ENCODE measurements around the gene NOL4L.

Gene NOL4L

DNA sequence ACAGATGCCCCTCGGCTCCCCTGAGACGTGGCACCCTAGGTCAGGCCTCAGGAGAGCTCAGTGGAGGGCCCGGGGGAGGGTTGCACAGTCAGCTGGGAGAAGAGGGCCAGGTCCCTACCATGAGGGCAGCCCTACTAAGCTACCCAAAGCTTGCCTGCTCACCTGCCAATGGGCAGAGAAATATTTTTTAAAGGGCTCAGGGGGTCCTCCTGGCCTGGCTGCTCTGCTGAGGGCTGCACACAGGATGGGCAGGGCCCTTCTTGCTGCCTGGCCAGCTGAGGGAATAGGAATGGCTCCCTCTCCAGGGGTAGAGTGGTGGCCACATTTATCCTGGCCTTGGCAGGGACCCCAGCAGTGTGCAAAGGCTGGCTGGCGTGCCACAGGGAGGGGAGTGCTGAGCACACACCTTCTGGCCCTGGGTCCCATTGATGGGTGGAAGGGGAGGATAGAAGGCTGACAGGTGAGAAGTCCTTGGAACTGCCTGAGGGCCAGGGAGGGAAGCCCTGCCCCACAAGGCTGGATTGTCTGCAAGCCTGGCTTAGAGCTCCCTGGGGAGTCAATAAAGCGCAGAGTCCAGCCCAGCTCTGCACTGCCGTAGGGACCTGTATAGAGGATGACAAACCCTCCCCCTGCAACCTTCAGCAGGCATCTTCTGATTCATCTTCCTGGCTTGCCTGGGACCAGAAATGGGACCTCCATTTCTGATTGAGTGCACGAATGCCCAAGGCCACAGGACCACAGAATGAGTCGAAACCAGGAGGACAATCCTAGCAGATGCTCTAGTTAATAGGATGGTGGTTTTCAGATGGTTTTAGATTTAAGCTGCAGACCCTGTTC, 62.1 kb downstream of the NOL4L start:
- no peak for DNase-seq

DNA sequence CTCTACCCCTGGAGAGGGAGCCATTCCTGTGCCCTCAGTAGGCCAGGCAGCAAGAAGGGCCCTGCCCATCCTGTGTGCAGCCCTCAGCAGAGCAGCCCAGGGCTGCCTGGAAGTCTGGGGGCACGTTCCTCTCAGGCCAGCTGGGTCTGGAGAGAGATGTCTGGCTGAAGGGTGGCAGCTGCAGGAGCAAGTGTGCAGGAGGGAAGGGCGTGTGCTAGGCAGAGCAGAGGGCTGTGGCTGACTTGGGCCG, 62.7 kb downstream of the NOL4L start:
- no peak for DNase-seq

DNA sequence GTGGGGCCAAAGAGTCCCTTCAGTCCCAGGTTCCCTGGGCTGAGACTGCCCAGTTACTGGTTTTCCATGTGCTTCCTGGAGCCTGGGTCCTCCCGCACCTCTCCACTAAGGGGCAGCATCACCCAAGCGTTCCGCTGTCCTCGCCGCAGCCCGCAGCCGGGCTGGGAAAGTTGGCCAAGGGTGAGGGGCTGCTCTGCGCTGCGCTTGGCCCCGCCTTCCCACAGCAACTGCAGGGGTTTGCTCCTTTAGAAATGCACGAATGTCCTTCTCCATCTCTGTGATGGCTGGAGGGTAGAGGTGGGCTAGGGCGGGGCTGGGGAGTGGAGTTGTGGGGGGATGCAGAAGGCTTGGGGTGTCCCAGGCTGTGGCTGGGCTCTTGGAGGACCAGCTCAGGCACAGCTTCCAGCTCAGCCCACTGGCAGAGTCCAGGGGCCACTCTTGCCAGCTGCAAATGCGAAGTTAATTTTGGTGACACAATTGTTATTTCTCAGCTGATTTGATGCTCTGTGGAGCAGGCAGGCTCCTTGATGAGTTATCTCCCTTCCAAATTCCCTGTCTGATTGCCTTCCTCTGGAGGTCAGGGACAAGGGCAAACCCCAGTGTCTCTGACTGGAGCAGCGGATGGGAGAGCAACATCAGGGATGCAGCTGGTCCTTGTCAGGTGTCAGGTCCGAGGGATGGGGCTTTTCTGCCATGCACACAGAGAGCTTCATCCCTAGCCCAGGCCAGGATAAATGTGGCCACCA, 63.2 kb downstream of the NOL4L start:
- peak; percentile 71 to 85 (median 79) for DNase-seq

DNA sequence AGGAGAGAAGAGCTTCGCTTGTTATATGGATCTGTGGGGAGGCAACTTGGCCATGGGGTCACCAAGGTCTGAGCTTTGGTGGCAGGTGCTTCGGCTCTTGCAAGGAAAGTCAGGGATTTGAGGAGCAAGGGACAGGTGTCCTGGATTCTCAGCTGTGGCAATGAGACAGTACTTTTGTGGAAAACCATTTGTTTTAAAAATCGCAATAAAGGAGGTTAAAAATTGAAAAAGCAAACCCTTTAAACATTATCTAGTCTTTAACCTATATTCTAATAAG, 64.3 kb downstream of the NOL4L start:
- DNase-seq: no peak

DNA sequence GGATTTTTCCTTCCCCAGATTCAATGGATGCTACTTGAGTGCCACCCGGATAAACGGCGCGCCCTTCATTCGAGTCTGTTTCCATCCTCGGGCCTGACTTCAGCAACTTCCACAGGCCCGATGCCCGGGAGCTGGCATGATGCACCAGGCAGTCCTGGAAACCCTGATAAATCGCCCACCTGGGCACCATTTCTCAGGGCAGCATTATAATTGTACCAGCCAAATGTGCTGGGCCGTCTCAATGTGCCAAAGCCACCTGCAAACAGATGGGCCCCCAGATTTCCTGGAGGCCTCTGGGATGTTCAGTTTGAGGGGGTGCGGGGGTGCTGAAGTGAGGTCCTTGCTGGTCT, 65.8 kb downstream of the NOL4L start:
- no peak for DNase-seq

DNA sequence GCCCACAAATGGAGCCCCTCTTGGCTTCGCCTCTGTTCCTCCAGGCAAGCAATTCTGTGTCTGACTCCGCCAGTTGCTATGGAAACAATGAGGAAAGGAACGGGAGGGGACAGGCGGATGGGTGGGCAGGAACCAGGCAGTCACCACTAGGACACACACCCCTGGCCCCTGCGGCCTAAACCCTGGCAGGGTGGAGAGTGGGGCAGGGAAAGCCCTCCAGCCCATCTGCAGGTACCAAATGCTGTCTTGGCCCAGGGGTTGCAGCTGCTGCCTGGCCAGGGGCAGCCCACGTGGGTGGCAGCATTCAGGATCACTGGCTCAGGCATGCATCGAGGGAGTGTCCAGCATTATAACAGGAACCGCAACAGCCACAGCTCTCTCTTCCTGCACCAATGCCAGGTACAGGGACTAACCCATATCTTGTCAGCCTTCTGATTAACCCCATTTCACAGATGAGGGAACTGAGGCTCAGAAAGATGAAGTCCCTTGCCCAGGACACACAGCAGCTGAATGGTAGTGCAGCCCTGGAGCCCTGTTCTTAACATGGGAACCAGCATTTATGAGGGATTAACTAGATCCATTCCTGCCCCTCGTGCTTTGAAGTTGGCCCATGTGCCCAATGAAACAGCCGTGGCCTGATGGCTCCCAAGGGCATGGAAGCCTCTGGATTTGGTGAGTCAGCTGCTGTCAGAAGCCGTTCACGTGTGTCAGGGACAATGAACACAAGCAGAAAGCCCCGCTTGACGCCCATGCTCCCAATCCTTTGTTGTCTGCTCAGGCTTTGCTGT, 66.3 kb downstream of the NOL4L start:
- no peak for DNase-seq

DNA sequence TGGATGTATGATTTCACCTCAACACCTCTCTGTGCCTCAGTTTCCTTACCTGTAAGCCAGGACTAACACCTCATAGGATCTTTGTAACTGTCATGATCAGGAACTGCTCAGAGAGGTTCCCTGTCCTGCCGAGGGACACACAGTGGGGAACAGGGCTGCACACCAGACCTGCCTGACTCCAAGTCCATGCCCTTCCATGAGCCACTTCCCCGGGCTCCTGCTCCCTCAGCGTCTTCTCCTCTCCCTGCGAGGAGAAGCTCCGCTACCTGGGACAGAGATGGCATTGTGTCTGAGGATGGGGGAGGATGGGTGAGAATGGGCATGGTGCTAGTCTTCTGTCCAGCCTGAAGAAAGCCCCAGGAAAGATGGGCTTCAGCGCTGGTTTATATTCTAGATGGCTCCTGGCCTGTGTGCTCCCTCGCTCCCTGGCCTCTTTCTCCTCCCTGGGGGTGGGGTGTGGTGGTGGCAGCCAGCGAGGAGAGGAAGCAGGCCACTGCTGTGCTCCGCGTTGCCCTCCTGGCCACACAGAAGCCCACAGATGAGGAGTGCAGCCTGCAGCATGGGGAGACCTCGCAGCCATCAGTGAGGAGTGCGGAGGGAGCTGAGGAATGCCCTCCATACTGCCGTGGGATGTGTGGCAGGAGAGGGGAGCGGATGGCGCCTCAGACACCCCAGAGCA, 67.1 kb downstream of the NOL4L start:
- no peak for DNase-seq

DNA sequence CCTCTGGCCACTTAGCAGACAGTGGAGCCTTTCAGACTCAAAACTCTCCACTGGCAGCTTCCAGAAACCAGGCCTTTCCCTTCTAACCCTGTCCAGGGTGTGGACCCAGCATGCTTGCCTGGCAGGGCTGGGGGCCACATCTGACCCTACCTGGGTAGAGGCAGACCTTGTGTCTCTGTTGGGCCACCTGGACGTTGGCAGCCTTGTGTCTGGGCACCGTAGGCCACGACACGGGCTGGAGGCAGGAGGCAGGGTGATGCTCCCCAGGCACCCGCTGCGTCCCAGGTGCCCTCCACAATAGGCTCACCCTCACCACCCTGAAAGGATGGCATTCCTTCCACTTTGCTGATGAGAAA, 67.6 kb downstream of the NOL4L start:
- no peak for DNase-seq

DNA sequence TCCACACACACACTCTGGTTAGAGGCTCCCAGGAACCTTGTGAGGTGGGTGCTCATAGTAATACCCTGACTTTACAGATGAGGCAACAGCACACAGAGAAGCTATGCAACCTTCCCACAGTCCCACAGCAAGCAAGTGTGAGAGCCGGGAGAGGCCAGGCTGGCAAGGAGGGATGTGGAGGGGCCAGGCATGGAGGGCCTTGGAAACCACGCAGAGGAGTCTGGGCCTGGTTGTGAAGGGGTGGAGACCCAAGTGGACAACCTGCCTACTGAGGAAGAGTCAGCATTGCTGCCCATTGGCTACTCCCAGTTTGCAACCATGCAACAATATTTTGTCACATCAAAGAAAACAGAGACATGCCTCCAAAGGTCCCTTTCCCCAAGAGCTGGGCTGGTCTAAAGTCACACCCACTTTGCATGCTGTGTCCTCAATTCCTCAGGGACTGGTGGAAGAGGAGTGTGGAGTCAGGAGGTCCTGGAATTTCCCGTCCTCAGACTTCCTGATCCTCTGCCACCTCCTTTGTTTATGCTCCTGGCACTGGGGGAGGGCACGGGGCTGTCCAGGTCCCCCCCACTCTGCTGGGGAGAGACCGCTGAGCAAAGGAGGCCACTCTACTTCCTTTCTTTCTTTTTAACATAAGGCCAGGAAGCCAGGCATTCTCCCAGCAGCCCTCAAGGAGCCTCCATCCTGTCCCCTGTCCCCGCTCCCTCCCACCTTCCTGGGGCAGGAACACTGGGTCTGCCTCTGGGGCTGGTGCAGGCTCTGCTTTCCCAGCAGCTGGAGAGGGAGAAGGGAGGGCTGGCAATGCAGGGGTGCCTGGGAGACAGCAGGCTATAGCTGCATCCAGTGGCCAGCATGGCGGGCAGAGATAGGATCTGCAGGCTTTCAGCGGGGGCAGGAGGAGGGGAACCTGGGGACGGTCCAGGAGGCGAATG, 68.3 kb downstream of the NOL4L start:
- DNase-seq: peak in 1 of 4 experiments; percentile 38

DNA sequence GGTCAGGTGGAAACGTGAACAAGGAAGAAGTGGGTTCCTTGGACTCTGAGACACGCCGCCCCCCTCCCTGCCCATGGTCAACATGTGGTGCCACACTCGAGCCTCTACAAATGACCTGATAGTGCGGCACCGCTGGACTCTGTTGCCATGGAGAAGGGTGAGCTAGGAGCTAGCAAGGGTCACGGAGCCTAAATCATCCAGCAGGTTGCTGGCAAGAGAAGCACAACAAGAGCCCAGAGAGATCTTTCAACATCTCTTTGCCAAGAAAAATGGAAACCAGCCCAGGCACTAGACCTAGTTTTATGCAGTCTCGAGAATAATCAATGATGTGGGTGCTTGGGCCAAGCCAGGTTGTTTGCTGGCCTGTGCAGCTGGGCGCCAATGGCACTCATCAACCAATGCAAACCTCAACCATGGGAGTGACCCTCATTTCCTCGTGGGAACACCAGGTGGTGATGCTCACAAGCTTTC, 69.5 kb downstream of the NOL4L start:
- DNase-seq: no peak

DNA sequence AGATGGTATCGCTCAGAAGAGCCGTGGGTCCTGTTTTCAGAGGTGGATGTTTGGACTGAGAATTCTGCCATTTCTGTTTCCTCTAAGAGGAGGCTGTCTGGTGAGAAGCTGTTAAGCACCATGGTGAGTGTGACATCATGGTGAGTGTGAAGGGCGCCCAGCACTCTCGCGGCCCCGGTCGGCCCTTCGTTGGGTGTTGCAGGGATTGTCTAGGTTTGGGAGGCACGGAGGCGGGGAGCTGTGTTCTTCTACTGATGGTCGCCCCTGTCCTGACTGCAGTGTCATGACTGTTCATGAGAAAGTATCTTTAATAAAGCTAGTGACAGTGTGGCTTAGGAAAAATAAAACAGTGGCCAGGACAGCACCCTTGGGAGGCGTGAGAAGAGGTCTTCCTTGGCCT, 70.4 kb downstream of the NOL4L start:
- DNase-seq: no peak

DNA sequence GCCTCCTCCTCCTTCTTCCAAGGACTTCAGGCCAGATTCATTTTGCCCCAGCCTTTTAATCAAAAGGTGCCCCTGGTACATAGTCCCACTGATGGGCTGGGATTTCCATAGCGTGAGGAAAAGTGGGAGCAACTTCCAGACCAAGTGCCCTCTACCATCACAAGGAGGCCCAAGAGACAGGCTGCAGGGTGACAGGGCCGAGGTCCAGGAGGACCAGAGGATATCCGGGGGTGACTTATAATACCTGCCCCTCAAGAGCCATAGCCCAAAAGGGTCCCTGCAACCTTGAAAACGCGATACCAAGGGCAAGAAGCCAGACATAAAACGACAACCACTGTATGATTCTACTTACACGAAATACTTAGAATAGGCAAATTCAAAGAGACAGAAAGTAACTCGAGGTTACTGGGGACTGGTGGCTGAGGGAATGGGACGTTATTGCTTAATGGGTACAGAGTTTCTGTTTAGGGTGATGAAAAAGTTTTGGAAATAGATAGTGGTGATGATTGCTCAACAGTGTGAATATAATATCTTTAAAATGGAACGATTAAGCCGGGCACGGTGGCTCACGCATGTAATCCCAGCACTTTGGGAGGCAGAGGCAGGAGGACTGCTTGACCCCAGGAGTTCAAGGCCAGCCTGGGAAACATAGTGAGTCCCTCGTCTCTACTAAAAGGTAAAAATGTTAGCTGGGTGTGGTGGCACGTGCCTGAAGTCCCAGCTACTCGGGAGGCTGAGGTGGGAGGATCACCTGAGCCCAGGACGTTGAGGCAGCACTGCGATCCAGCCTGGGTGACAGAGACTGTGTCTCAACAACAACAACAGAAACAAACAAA, 71.9 kb downstream of the NOL4L start:
- DNase-seq: no peak

DNA sequence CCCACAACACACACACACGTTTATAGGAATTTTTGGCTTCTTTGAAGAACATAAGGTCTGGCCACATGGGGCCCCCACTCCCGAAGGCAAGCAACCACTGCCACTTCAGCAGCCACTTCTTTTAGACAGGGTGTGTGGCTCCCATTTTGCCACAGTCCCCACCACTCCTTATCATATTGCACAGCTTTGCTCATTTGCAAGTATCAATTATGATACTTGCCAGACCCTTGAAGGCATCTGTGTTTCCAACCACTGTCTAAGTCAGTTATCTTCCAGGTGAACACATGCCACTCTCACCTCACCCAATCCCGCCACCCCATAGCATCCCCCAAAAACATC, 73.1 kb downstream of the NOL4L start:
- no peak for DNase-seq

DNA sequence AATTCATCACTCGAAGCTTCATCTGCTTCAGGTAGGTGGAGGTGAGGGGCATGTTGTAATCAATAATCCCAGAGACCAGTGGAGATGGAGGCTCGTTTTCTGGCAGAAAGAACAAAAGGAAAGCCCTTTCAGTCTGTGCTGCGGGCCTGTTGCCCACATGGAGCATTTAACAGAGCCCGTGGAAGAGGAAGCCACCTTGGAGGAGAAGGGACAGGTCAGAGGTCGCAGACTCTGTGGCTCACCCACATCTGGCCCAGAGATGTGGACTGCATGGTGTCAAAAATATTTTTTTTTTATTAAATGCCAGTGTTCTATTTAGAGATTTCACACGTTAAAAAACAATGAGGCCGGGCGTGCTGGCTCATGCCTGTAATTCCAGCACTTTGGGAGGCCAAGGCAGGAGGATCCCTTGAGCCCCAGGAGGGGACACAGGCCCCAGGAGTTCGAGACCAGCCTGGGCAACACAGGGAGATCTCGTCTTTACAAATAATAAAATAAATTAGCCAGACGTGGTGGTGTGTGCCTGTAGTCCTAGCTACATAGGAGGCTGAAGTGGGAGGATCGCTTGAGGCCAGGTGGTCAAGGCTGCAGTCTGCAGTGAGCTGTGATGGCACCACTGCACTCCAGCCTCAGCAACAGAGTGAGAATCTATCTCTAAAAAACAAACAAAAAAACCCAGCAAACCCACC, 73.6 kb downstream of the NOL4L start:
- DNase-seq: no peak

DNA sequence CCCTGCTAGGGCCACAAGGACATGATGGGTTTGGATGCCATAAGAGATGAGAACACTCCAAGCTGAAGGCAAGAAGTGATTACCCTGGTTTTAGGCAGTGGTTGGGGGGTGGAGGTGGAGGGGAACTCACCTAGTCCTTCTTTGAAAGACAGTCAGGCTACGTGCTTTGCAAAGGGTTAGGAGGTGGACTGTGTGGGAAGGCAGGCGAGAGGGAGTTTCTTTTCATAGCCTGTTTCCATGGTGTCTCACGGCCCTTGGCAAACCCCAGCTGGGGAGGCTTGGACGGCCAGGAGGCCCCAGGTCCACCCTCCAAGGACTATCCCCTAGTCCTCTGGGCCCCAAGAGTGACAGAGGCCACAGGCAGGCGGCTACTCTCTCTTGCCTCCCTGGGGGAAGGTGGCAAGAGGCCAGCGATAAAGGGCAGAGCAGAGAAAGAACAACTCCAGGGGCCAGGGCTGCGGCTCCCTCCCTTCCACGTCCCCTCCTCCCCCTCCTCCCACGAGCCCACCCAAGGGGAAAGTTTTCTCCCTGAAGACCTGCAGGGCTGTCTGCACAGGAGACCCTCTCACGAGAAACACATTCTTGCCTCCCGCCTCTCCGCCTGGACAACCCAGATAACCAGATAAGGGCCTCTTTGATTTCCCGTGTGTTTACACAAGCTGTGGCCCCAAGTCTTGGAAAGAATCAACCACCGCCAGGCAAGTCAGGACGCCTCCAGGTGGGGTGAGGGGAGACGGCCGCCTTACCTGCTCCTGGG, 74.4 kb downstream of the NOL4L start:
- no peak for DNase-seq

DNA sequence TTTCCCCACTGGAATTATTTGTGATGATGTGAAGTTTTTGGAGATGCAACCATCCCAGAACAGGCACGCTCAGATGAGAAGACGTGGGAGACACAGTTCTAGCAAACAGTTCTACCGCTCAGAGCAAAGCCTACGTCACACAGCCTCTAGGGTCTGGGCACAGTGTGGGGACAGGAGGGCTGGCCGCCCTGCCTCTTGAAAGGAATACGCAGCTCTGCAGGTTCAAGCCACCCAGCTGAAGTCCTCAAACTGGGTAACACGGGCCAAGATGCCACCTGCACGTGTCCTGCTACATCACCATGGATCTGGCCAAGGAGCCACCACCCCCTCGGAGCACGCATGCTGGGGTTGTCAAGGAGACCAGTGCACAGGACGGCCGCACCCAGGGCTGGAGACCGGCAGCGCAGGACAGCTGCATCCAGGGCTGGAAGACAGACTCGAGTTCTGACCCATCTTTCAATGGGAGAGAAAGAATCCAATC, 75.0 kb downstream of the NOL4L start:
- DNase-seq: no peak

DNA sequence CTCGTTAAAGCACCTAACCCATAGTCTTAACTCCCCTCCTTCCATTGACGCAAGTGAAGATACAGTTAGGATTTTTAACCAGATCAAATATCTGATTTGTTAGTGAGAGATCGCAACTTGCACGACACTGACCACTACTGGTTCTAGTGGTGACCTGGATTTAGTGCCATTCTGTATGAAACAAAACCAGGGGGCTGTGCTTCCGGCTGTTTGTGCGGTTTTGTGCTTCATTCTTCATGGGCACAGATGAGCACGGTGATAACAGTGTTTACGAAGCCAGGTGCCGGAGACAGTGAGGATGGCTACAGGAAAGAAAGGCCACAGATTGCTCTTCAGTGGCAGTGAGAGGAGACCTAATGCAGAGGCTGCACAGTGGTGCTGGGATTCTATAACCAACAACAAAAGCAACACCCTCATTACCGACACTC, 75.5 kb downstream of the NOL4L start:
- DNase-seq: no peak

DNA sequence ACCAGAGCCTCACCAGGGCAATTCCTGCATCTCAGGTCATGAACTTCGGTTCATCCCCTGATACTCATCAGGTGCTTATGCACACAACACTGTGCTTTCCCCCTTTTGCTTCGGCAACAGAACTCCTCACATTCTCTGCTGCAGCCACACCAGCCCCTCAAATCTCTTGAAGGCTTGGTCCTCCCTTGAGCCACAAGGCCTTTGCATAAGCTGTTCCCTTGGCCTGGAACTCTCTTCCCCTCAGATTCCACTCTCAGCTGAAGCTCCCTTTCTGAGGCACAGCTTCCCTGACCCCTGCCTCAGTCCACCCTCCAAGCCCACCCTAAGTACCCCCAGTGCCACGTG, 76.4 kb downstream of the NOL4L start:
- no peak for DNase-seq

DNA sequence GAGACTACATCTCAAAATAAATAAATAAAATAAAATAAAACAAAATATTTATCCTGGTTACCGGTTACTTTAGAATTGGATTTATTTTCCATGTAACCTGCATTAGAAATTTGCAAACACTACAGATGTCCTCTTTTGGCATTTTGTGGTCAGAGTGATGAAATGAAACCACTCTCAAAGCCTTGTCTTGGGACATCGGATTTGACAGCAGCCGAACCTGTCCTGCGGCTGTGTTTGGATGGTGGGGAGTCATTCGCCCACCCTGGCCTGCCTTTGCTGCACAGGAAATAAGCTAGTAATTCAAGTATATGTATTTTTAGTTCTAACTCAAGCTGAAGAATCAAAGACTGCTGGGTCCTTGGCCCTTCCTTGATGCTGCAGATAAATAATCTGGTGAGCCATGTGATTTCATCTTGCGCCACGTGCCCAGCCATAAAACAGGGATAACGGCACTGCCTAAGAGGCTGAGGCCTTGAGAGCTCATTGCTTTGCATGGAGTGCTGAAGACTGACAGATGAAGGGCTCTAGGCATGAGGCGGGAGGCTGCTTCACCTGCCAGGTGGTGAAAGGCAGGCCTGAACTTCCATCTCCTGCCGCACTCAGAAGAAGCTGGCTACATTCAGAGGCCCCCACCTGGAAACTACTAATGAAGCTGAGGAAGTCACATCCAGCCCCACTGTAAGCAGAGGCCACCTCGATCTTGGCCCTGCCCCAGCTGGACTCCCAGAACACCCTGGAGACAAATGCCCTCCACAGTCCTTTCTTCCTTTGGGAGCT, 76.9 kb downstream of the NOL4L start:
- DNase-seq: no peak
